Upper lobe of left lung (tissue), 6 donors: ENCODE data around the gene DRC3. TPM values are rescaled to one million over a fixed set of nuclear protein-coding genes. Genes with fewer than 3 reads are reported as not detected.
A peak's percentile ranks its signal among the peaks of the same experiment; 100 is the strongest.

Source experiments
- ATAC-seq, 2 donors: fragments of 200-7000 bp; cut with Tn5 transposase; one replicate each; pipeline ENCODE4 v1.9.1; 2022; ENCODE audit warnings: mild to moderate bottlenecking in 2 of 2, moderate library complexity in 2 of 2; ENCODE audit not compliant: low FRiP score in 2 of 2
- DNase-seq, 2 donors: peaks; one replicate each; pipeline ENCODE4 v3.0.0-alpha.2; 2019 to 2020
- H3K27ac ChIP-seq, 4 donors: fragments of 200-600 bp; sonication (generic); one replicate each; pipeline ENCODE4 v1.5.1; 2016 to 2019
- H3K27me3 ChIP-seq, 4 donors: fragments of 200-600 bp; sonication (generic); one replicate each; pipeline ENCODE4 v1.5.1; 2017 to 2019
- H3K36me3 ChIP-seq, 4 donors: fragments of 200-600 bp; sonication (generic); one replicate each; pipeline ENCODE4 v1.5.1; 2016 to 2019
- H3K4me1 ChIP-seq, 4 donors: fragments of 200-600 bp; sonication (generic); one replicate each; pipeline ENCODE4 v1.5.1; 2018 to 2019
- H3K4me3 ChIP-seq, 4 donors: fragments of 200-600 bp; sonication (generic); one replicate each; pipeline ENCODE4 v1.5.1; 2017 to 2019; ENCODE audit warnings: mild to moderate bottlenecking in 2 of 4, moderate library complexity in 1 of 4
- H3K9me3 ChIP-seq, 4 donors: fragments of 200-600 bp; sonication (generic); one replicate each; pipeline ENCODE4 v1.5.1; 2018 to 2019
- CTCF ChIP-seq, 6 experiments: fragments of 450-650 bp in 4 of 6; fragments of 200-600 bp in 2 of 6; sonication (generic) in 2 of 6; IDR thresholded peaks; one replicate each; pipeline ENCODE4 v1.5.1; 2016 to 2019; ENCODE audit warnings: antibody characterized with exemption in 6 of 6
- EP300 ChIP-seq, 4 donors: sonication (generic); formaldehyde crosslinking; IDR thresholded peaks; one replicate each; pipeline ENCODE4 v1.5.1; 2017; ENCODE audit warnings: antibody characterized with exemption in 4 of 4, control low read depth in 2 of 4
- POLR2A ChIP-seq, 4 donors: fragments of 450-650 bp; IDR thresholded peaks; one replicate each; pipeline ENCODE4 v1.5.1; 2016 to 2017; ENCODE audit warnings: antibody characterized with exemption in 4 of 4, mild to moderate bottlenecking in 2 of 4
- POLR2AphosphoS5 ChIP-seq, 2 donors: sonication (generic); formaldehyde crosslinking; IDR thresholded peaks; one replicate each; pipeline ENCODE4 v1.5.1; 2017; ENCODE audit warnings: antibody characterized with exemption in 2 of 2
- WGBS, 2 donors: methylation state at CpG; one replicate each; pipeline ENCODE4 v1.1.5; 2017 to 2018; 5-methylcytosine and 5-hydroxymethylcytosine counted together
- total RNA-seq, 6 donors: library from RNA; depleted of rRNA in 4 of 6; stranded (reverse); fragments of >200 nt in 4 of 6; gene quantifications; one replicate each; pipeline versions ENCODE4 v1.1.0 to v1.2.1, GENCODE V29; 2016 to 2021
- donor health status: DM: no; HTN: no; CAD: no; lungs with moderate emphysema.
- donor health status: DM: no; HTN: yes; CAD: no; lungs with severe emphysema.

The DRC3 gene
- total RNA-seq, 6 donors from 2014 or later, result 1.5 to 46.2 (median 11.4) TPM

- no peaks in the 10 kb centered on the region for H3K36me3 ChIP-seq
- WGBS, 2 donors, result 70 to 72% methylated on average over 7 of the region's 7 CpGs
- TF ChIP-seq CTCF (IDR thresholded peaks at IDR 0.05) (no peak), POLR2AphosphoS5 (IDR thresholded peaks at IDR 0.05) (no peak), EP300 (IDR thresholded peaks at IDR 0.05) (no peak), POLR2A (IDR thresholded peaks at IDR 0.05) (no peak)
- no peak overlapping the region for H3K4me3 ChIP-seq
- DNase-seq (no peak), ATAC-seq (no peak)
- peaks cover 20 to 43% (median 36%) of the 10 kb centered on the region in 4 donors for H3K4me1 ChIP-seq
- no peak overlapping the region for H3K27ac ChIP-seq
- no peaks in the 10 kb centered on the region for H3K9me3 ChIP-seq
- H3K27me3 ChIP-seq, result no peaks in the 10 kb centered on the region
Measured at GRCh38 chr17:17963694-17964436, 8.8 kb upstream of the DRC3 start.

GRCh38 chr17:17964710-17965109 lies 8.0 kb upstream of the DRC3 start:
- TF ChIP-seq EP300 (IDR thresholded peaks at IDR 0.05) (no peak), CTCF (IDR thresholded peaks at IDR 0.05) (no peak)
- 85 to 87% methylated on average over 4 of the region's 4 CpGs for WGBS, 2 donors
- H3K9me3 ChIP-seq, result no peaks in the 10 kb centered on the region
- H3K4me3 ChIP-seq, result no peak overlapping the region
- no peak for DNase-seq
- no peak for ATAC-seq
- H3K27ac ChIP-seq, result no peak overlapping the region
- H3K36me3 ChIP-seq, result no peaks in the 10 kb centered on the region
- no peaks in the 10 kb centered on the region for H3K27me3 ChIP-seq
- peaks cover 12 to 42% (median 28%) of the 10 kb centered on the region in 4 donors for H3K4me1 ChIP-seq

- DNase-seq, result no peak
- H3K36me3 ChIP-seq, result no peaks in the 10 kb centered on the region
- no peaks in the 10 kb centered on the region for H3K9me3 ChIP-seq
- ATAC-seq, result no peak
- H3K4me3 ChIP-seq, result no peak overlapping the region
- H3K4me1 ChIP-seq, result peaks cover 12 to 42% (median 28%) of the 10 kb centered on the region in 4 donors
- H3K27me3 ChIP-seq, result no peaks in the 10 kb centered on the region
- TF ChIP-seq POLR2A (IDR thresholded peaks at IDR 0.05), result no peak
- no peak for TF ChIP-seq CTCF (IDR thresholded peaks at IDR 0.05)
- TF ChIP-seq POLR2AphosphoS5 (IDR thresholded peaks at IDR 0.05), result no peak
- no peak for TF ChIP-seq EP300 (IDR thresholded peaks at IDR 0.05)
- H3K27ac ChIP-seq, result peak overlapping the region in 1 of 4 donors; percentile 14
- WGBS, 2 donors, result 54 to 73% methylated on average over 2 of the region's 2 CpGs
Measured at GRCh38 chr17:17965152-17965721, 7.4 kb upstream of the DRC3 start.

GRCh38 chr17:17966399-17966798 lies 6.3 kb upstream of the DRC3 start:
- H3K4me3 ChIP-seq, result no peak overlapping the region
- peaks cover 18 to 49% (median 37%) of the 10 kb centered on the region in 4 donors for H3K4me1 ChIP-seq
- WGBS, 2 donors, result 85 to 86% methylated on average over 3 of the region's 3 CpGs
- H3K9me3 ChIP-seq, result no peaks in the 10 kb centered on the region
- DNase-seq, result no peak
- H3K36me3 ChIP-seq, result no peaks in the 10 kb centered on the region
- no peaks in the 10 kb centered on the region for H3K27me3 ChIP-seq
- no peak for ATAC-seq
- H3K27ac ChIP-seq, result no peak overlapping the region
- TF ChIP-seq CTCF (IDR thresholded peaks at IDR 0.05) (no peak), EP300 (IDR thresholded peaks at IDR 0.05) (no peak), POLR2AphosphoS5 (IDR thresholded peaks at IDR 0.05) (no peak), POLR2A (IDR thresholded peaks at IDR 0.05) (no peak)
